Osteoblast (primary cell): Measurements from ENCODE around the gene PDCD2L. TPM values are rescaled to one million over a fixed set of nuclear protein-coding genes. Genes with fewer than 3 reads are reported as not detected.

Source experiments
- DNase-seq: peaks from one replicate; pipeline ENCODE4 v3.0.0; 2011; ENCODE audit warnings: low spot score, mixed read lengths; ENCODE audit not compliant: insufficient read length; ENCODE audit errors: missing footprints
- H2AFZ ChIP-seq: 2 replicates; pipeline ENCODE4 v1.6.0; 2011; ENCODE audit warnings: mild to moderate bottlenecking, low read length
- H3K27ac ChIP-seq: 2 replicates; pipeline ENCODE4 v1.5.1; 2011; ENCODE audit warnings: mild to moderate bottlenecking, low read depth, low read length, moderate library complexity
- H3K27me3 ChIP-seq: 2 replicates; pipeline ENCODE4 v1.6.0; 2012; ENCODE audit warnings: mild to moderate bottlenecking, control low read depth, inconsistent platforms, low read length, moderate library complexity; ENCODE audit not compliant: insufficient read depth
- H3K36me3 ChIP-seq: 2 replicates; pipeline ENCODE4 v1.5.1; 2011; ENCODE audit warnings: mild to moderate bottlenecking, low read length, control low read depth, moderate library complexity; ENCODE audit not compliant: insufficient read depth
- H3K4me1 ChIP-seq: 2 replicates; pipeline ENCODE4 v1.5.1; 2011; ENCODE audit warnings: mild to moderate bottlenecking, low read length, control low read depth, moderate library complexity; ENCODE audit not compliant: insufficient read depth
- H3K4me2 ChIP-seq: 2 replicates; pipeline ENCODE4 v1.6.0; 2011; ENCODE audit warnings: mild to moderate bottlenecking, low read length; ENCODE audit not compliant: insufficient read depth
- H3K4me3 ChIP-seq: fragments of 200-600 bp; sonication (generic); 3 replicates; pipeline ENCODE4 v1.5.1; 2012; ENCODE audit warnings: mild to moderate bottlenecking, low read length, inconsistent platforms; ENCODE audit not compliant: insufficient read depth
- H3K79me2 ChIP-seq: 2 replicates; pipeline ENCODE4 v1.6.0; 2012; ENCODE audit warnings: mild to moderate bottlenecking, low read length, control low read depth, inconsistent platforms; ENCODE audit not compliant: insufficient read depth
- H3K9me3 ChIP-seq: 2 replicates; pipeline ENCODE4 v1.5.1; 2011; ENCODE audit warnings: low read depth, low read length, control low read depth
- H4K20me1 ChIP-seq: 2 replicates; pipeline ENCODE4 v1.6.0; 2012; ENCODE audit warnings: mild to moderate bottlenecking, low read length, control low read depth; ENCODE audit not compliant: insufficient read depth
- total RNA-seq: library from RNA; depleted of rRNA; stranded (reverse); fragments of >200 nt; gene quantifications from 2 replicates; pipeline ENCODE4 v1.2.3, GENCODE V29; 2012
- TF ChIP-seq, protein P1 (sequence below): IDR thresholded peaks from 2 replicates; pipeline ENCODE4 v1.5.1; 2011; ENCODE audit warnings: mild to moderate bottlenecking, low read depth, low read length, moderate library complexity; ENCODE audit errors: extremely low read depth

PDCD2L gene
- total RNA-seq, 1 donor: 10.5 TPM

- TF ChIP-seq, protein P1, sequence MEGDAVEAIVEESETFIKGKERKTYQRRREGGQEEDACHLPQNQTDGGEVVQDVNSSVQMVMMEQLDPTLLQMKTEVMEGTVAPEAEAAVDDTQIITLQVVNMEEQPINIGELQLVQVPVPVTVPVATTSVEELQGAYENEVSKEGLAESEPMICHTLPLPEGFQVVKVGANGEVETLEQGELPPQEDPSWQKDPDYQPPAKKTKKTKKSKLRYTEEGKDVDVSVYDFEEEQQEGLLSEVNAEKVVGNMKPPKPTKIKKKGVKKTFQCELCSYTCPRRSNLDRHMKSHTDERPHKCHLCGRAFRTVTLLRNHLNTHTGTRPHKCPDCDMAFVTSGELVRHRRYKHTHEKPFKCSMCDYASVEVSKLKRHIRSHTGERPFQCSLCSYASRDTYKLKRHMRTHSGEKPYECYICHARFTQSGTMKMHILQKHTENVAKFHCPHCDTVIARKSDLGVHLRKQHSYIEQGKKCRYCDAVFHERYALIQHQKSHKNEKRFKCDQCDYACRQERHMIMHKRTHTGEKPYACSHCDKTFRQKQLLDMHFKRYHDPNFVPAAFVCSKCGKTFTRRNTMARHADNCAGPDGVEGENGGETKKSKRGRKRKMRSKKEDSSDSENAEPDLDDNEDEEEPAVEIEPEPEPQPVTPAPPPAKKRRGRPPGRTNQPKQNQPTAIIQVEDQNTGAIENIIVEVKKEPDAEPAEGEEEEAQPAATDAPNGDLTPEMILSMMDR: no peak
- H3K4me2 ChIP-seq: no peak overlapping the region
Observed at GRCh38 chr19:34409189-34410164, 5.3 kb downstream of the PDCD2L start.

DNA sequence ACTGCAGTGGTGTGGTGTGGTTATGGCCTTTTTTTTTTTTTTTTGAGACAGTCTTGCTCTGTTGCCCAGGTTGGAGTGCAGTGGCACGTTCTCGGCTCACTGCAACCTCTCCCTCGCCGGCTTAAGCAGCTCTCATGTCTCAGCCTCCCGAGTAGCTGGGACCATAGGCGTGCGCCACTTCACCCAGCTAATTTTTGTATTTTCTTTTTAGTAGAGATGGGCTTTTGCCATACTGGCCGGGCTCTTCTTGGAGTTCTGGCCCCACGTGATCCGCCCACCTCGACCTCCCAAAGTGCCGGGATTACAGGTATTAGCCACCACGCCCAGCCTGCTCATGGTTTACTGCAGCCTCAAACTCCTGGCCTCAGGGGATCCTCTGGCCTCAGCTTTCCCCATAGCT, 7.0 kb downstream of the PDCD2L start:
- Histone ChIP-seq H3K36me3 (peaks cover 16% of the 10 kb centered on the region), H3K27ac (no peak overlapping the region), H3K4me3 (no peak overlapping the region), H3K27me3 (no peaks in the 10 kb centered on the region), H4K20me1 (no peaks in the 10 kb centered on the region), H3K4me1 (no peaks in the 10 kb centered on the region), H3K4me2 (no peak overlapping the region), H3K79me2 (no peaks in the 10 kb centered on the region), H2AFZ (no peak overlapping the region), H3K9me3 (no peaks in the 10 kb centered on the region)
- no peak for DNase-seq
- TF ChIP-seq, protein P1: no peak

More at GRCh38 chr19:34409189-34410164, 5.3 kb downstream of the PDCD2L start:
- no peaks in the 10 kb centered on the region for H3K27me3 ChIP-seq
- no peak overlapping the region for H3K27ac ChIP-seq
- peaks cover 4% of the 10 kb centered on the region for H3K79me2 ChIP-seq
- DNase-seq: no peak
- H3K9me3 ChIP-seq: no peaks in the 10 kb centered on the region
- H3K4me3 ChIP-seq: no peak overlapping the region
- no peaks in the 10 kb centered on the region for H4K20me1 ChIP-seq
- no peaks in the 10 kb centered on the region for H3K4me1 ChIP-seq
- peaks cover 8% of the 10 kb centered on the region for H3K36me3 ChIP-seq
- H2AFZ ChIP-seq: no peak overlapping the region

- no peaks in the 10 kb centered on the region for H4K20me1 ChIP-seq
- no peak for DNase-seq
Observed at GRCh38 chr19:34416021-34416545, 11.9 kb downstream of the PDCD2L start.

More at GRCh38 chr19:34416021-34416545, 11.9 kb downstream of the PDCD2L start:
- Histone ChIP-seq H3K27ac (no peak overlapping the region), H3K4me1 (no peaks in the 10 kb centered on the region), H3K4me2 (no peak overlapping the region), H3K4me3 (no peak overlapping the region), H3K27me3 (no peaks in the 10 kb centered on the region), H3K36me3 (peaks cover 15% of the 10 kb centered on the region), H2AFZ (no peak overlapping the region), H3K79me2 (no peaks in the 10 kb centered on the region), H3K9me3 (no peaks in the 10 kb centered on the region)
- TF ChIP-seq, protein P1: no peak
